Measurements from ENCODE around the gene CEACAM16. TPM values are rescaled to one million over a fixed set of nuclear protein-coding genes. Genes with fewer than 3 reads are reported as not detected.
"Not testable (repeated sequence)": the region's sequence is repeated elsewhere in the genome, so short reads cannot be mapped to it uniquely, and the experiment has no call there.

The CEACAM16 gene
- total RNA-seq, 1 experiment from 2014 or later: 0.73 TPM

- peak in 1 of 2 experiments; percentile 36 for DNase-seq
- Histone ChIP-seq H3K9me3 (replicated peaks) (peaks cover 1% of the 10 kb centered on the region; the same call in 1 of the 2 replicates), H3K4me1 (peaks cover 14% of the 10 kb centered on the region), H3K36me3 (peaks cover 6% of the 10 kb centered on the region; the same call in 1 of the 2 replicates), H3K27me3 (no peaks in the 10 kb centered on the region), H3K4me3 (no peak overlapping the region), H3K27ac (no peak overlapping the region)
These were observed 31.9 kb upstream of the CEACAM16 start for GRCh38 chr19:44666852-44667556.

GRCh38 chr19:44668985-44669764 is 29.8 kb upstream of the CEACAM16 start:
- DNase-seq: no peak
- H3K9me3 ChIP-seq (replicated peaks): peaks cover 4% of the 10 kb centered on the region; the same call in 1 of the 2 replicates
- no peaks in the 10 kb centered on the region for H3K36me3 ChIP-seq
- no peak overlapping the region for H3K27ac ChIP-seq
- no peaks in the 10 kb centered on the region for H3K4me1 ChIP-seq
- no peaks in the 10 kb centered on the region for H3K27me3 ChIP-seq
- H3K4me3 ChIP-seq: no peak overlapping the region

GRCh38 chr19:44670027-44670426 is 28.9 kb upstream of the CEACAM16 start:
- not testable (repeated sequence) for H3K36me3 ChIP-seq

GRCh38 chr19:44671400-44671799 is 27.6 kb upstream of the CEACAM16 start, which contains the start of gene CEACAM19:
TSS of gene CEACAM19 (plus strand) at chr19:44671482. CDS start at chr19:44671932, 450 bp downstream.
- H3K9me3 ChIP-seq (replicated peaks): peaks cover 4% of the 10 kb centered on the region; the same call in 1 of the 2 replicates
- H3K4me1 ChIP-seq: no peaks in the 10 kb centered on the region
- no peaks in the 10 kb centered on the region for H3K36me3 ChIP-seq
- no peaks in the 10 kb centered on the region for H3K27me3 ChIP-seq
- DNase-seq: no peak
- H3K27ac ChIP-seq: no peak within 1 kb of the TSS
- H3K4me3 ChIP-seq: no peak within 1 kb of the TSS

More at GRCh38 chr19:44670027-44670426, 28.9 kb upstream of the CEACAM16 start:
- not testable (repeated sequence) for DNase-seq; H3K4me3 ChIP-seq; H3K27ac ChIP-seq; H3K4me1 ChIP-seq; H3K9me3 ChIP-seq (replicated peaks); H3K27me3 ChIP-seq

GRCh38 chr19:44672226-44672625 is 26.7 kb upstream of the CEACAM16 start:
- no peak overlapping the region for H3K4me3 ChIP-seq
- 0 out of 2 replicates have a peak, but pooled peaks cover under 1% of the 10 kb centered on the region for H3K4me1 ChIP-seq

GRCh38 chr19:44673510-44673909 is 25.4 kb upstream of the CEACAM16 start:
- H3K27me3 ChIP-seq: no peaks in the 10 kb centered on the region
- no peak overlapping the region for H3K4me3 ChIP-seq
- no peak for DNase-seq
- H3K9me3 ChIP-seq (replicated peaks): peaks cover 4% of the 10 kb centered on the region; the same call in 1 of the 2 replicates
- H3K27ac ChIP-seq: no peak overlapping the region
- H3K36me3 ChIP-seq: no peaks in the 10 kb centered on the region
- 0 out of 2 replicates have a peak, but pooled peaks cover 3% of the 10 kb centered on the region for H3K4me1 ChIP-seq

More at GRCh38 chr19:44672226-44672625, 26.7 kb upstream of the CEACAM16 start:
- Histone ChIP-seq H3K9me3 (replicated peaks) (peaks cover 4% of the 10 kb centered on the region; the same call in 1 of the 2 replicates), H3K36me3 (no peaks in the 10 kb centered on the region), H3K27ac (no peak overlapping the region), H3K27me3 (no peaks in the 10 kb centered on the region)
- no peak for DNase-seq

- H3K9me3 ChIP-seq (replicated peaks): peaks cover 4% of the 10 kb centered on the region; the same call in 1 of the 2 replicates
- no peak for DNase-seq
- no peaks in the 10 kb centered on the region for H3K36me3 ChIP-seq
- H3K4me1 ChIP-seq: 0 out of 2 replicates have a peak, but pooled peaks cover 3% of the 10 kb centered on the region
- no peak overlapping the region for H3K27ac ChIP-seq
- H3K4me3 ChIP-seq: no peak overlapping the region
- H3K27me3 ChIP-seq: no peaks in the 10 kb centered on the region
These were observed 23.4 kb upstream of the CEACAM16 start for GRCh38 chr19:44675521-44675920.

GRCh38 chr19:44677019-44677811 is 21.7 kb upstream of the CEACAM16 start:
- H3K9me3 ChIP-seq (replicated peaks): peaks cover 1% of the 10 kb centered on the region; the same call in 1 of the 2 replicates
- H3K36me3 ChIP-seq: no peaks in the 10 kb centered on the region
- H3K27ac ChIP-seq: peak overlapping the region; percentile 62
- DNase-seq: peak; percentile 86 to 95
- H3K27me3 ChIP-seq: no peaks in the 10 kb centered on the region
- H3K4me3 ChIP-seq: peak overlapping the region; percentile 55
- 0 out of 2 replicates have a peak, but pooled peaks cover 3% of the 10 kb centered on the region for H3K4me1 ChIP-seq

GRCh38 chr19:44680536-44680935 is 18.4 kb upstream of the CEACAM16 start:
- no peak overlapping the region for H3K27ac ChIP-seq
- H3K9me3 ChIP-seq (replicated peaks): no peaks in the 10 kb centered on the region
- H3K4me1 ChIP-seq: peaks cover 6% of the 10 kb centered on the region
- no peak overlapping the region for H3K4me3 ChIP-seq
- no peak for DNase-seq
- H3K27me3 ChIP-seq: no peaks in the 10 kb centered on the region
- H3K36me3 ChIP-seq: no peaks in the 10 kb centered on the region

GRCh38 chr19:44681992-44682790 is 16.8 kb upstream of the CEACAM16 start:
- no peak for DNase-seq
- H3K9me3 ChIP-seq (replicated peaks): no peaks in the 10 kb centered on the region
- H3K4me3 ChIP-seq: no peak overlapping the region
- H3K4me1 ChIP-seq: peaks cover 13% of the 10 kb centered on the region
- H3K27me3 ChIP-seq: no peaks in the 10 kb centered on the region
- H3K27ac ChIP-seq: no peak overlapping the region
- no peaks in the 10 kb centered on the region for H3K36me3 ChIP-seq

- DNase-seq: no peak
- Histone ChIP-seq H3K27ac (no peak overlapping the region), H3K36me3 (no peaks in the 10 kb centered on the region), H3K4me3 (no peak overlapping the region), H3K4me1 (peaks cover 11% of the 10 kb centered on the region), H3K27me3 (no peaks in the 10 kb centered on the region), H3K9me3 (replicated peaks) (no peaks in the 10 kb centered on the region)
These were observed 16.1 kb upstream of the CEACAM16 start for GRCh38 chr19:44682807-44683206.

- Histone ChIP-seq H3K9me3 (replicated peaks) (no peaks in the 10 kb centered on the region), H3K36me3 (no peaks in the 10 kb centered on the region), H3K27me3 (no peaks in the 10 kb centered on the region), H3K4me3 (no peak overlapping the region), H3K27ac (no peak overlapping the region), H3K4me1 (peaks cover 11% of the 10 kb centered on the region)
- DNase-seq: no peak
These were observed 15.3 kb upstream of the CEACAM16 start for GRCh38 chr19:44683434-44684210.

GRCh38 chr19:44684396-44684795 is 14.6 kb upstream of the CEACAM16 start:
- not testable (repeated sequence) for H3K9me3 ChIP-seq (replicated peaks); H3K4me3 ChIP-seq; H3K27me3 ChIP-seq; H3K36me3 ChIP-seq; H3K27ac ChIP-seq; DNase-seq
- H3K4me1 ChIP-seq: peaks cover 11% of the 10 kb centered on the region
